ENCODE results near the gene CASP9. TPM values are rescaled to one million over a fixed set of nuclear protein-coding genes. Genes with fewer than 3 reads are reported as not detected.
"Not testable (repeated sequence)": the region's sequence is repeated elsewhere in the genome, so short reads cannot be mapped to it uniquely, and the experiment has no call there.

Gene CASP9
- total RNA-seq, 1 donor from 2014 or later = 8.7 TPM

DNA sequence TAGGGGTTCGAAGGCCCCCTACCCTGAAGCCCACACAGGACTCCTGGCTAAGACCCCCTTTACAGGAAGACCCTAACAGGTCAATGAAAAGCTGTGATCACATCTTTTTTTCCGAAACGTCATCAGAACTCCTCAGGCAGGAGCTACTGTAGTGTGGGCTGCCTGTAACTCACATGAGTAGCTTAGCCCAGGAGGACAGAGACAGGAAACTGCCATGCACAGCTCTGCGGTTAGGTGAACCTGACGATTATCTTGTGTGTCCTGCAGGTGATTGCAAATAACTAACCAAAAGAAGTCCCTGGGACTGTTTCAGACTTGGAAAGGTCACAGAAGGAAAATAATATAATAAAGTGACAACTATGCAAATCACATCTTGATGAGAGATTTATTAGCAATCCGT, 52.3 kb downstream of the CASP9 start:
- not testable (repeated sequence) for DNase-seq (ENCODE audit: low spot score); ATAC-seq

DNA sequence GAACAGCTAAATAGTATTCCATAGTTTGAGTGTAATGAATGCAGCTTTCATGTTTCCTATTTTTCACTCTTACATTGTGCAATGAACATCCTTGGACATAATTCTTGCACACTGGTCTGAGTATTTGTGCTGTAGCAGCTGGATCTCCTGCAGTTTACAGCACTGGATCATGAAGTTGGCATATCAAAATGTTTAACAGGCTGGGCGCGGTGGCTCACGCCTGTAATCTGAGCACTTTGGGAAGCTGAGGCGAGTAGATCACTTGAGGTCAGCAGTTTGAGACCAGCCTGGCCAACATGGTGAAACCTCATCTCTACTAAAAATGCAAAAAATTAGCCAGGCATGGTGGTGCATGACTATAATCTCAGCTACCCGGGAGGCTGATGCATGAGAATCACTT, 52.9 kb downstream of the CASP9 start:
- DNase-seq (ENCODE audit: low spot score); ATAC-seq: not testable (repeated sequence)

- ATAC-seq; DNase-seq (ENCODE audit: low spot score): not testable (repeated sequence)
These were observed 54.1 kb downstream of the CASP9 start for GRCh38 chr1:15469821-15470448.

DNA sequence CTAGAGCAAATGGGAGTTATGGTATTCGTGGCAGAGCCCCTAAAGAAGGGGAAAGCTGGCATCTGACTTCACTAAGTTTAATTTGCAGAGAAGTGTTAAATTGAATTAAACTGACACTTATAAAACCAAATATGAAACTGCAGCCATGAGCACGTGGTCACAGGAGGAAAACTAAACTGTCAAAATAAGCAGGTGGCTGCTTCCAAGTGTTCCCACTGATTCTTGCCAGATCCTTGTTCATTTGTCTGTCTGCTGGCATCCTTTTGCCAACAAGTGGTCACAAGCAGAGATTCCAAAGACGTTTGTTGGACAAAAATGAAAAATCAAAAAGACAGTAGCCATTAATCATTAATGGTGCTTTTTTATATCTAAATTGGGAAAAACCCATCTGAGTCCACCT, 54.7 kb downstream of the CASP9 start:
- no peak for DNase-seq (ENCODE audit: low spot score)
- no peak for ATAC-seq

GRCh38 chr1:15468145-15468544, 55.9 kb downstream of the CASP9 start:
- DNase-seq (ENCODE audit: low spot score) = no peak
- no peak for ATAC-seq

DNA sequence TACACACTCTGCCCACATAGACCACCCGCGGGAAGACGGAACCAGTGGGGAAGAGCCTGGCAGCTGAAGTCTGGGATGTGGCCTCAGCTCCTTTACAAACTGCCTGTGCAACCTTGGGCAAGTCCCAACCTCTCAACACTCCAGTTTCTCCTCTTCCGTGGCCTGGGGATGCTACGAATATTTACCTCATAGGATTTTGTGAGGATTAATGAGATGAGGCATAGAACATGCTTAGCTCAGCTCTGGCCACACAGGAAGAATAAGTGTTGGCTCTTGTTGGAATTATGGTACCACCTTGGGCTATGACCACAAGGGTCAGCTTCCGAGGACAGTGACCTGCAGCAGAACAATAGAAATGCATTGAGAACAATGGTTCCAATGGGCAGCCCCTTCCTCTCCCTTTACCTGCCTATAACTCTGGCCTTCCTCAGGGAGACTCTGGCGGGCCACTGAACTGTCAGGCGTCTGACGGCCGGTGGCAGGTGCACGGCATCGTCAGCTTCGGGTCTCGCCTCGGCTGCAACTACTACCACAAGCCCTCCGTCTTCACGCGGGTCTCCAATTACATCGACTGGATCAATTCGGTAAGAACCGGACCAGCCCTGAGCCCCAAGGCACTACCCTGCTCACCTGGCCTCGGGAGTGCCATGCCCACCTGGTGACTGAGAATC, 56.9 kb downstream of the CASP9 start:
- DNase-seq (ENCODE audit: low spot score) = not testable (repeated sequence)

GRCh38 chr1:15465674-15466073, 58.3 kb downstream of the CASP9 start:
- ATAC-seq = no peak
- no peak for DNase-seq (ENCODE audit: low spot score)

More for the DNA sequence above, 56.9 kb downstream of the CASP9 start:
- not testable (repeated sequence) for ATAC-seq

- DNase-seq (ENCODE audit: low spot score); ATAC-seq: not testable (repeated sequence)
These were observed 60.1 kb downstream of the CASP9 start for GRCh38 chr1:15463926-15464322.

- not testable (repeated sequence) for DNase-seq (ENCODE audit: low spot score); ATAC-seq
These were observed 60.8 kb downstream of the CASP9 start for GRCh38 chr1:15463064-15463800.

- DNase-seq (ENCODE audit: low spot score) (no peak), ATAC-seq (no peak)
These were observed 63.3 kb downstream of the CASP9 start for GRCh38 chr1:15460708-15461095.

DNA sequence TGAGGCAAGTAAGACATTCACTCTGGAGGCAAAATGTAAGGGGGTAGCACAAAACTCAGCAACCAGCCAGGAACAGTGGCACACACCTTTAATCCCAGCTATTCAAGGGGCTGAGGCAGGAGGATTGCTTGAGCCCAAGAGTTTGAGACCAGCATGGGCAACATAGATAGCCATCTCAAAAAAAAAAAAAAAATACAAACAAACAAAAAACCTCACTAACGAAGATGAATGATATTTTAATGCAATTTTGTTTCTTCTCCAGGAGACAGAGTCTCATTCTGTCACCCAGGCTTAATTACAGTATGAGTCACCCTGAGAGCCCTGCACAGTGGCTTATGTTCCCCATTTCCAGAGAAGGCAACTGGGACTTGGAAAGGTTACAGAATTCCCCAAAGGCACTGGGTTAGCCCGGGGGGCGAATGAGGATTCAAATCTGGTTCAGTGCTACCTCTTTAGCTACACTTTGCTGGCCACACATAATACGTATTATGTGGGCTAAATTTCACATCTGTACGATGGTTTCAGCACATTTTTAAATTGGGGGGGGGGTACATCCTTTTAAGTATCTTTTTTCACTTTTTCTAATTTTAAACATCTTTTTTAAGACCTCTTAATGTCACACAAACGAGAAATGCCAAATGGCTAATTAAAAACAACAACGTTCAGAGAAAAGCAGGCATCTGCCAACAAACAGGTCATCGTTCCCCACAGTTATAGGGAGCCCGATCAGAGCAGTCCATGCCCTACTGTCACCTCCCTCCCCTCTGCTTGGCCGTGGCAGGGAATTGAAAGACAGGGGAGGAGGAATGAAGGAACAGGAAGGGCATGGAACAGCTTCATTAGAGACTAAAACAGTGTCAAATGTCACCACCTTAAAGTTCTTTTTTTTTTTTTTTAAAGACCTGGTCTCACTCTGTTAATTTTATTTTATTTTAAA, 64.0 kb downstream of the CASP9 start:
- no peak for ATAC-seq
- no peak for DNase-seq (ENCODE audit: low spot score)

DNA sequence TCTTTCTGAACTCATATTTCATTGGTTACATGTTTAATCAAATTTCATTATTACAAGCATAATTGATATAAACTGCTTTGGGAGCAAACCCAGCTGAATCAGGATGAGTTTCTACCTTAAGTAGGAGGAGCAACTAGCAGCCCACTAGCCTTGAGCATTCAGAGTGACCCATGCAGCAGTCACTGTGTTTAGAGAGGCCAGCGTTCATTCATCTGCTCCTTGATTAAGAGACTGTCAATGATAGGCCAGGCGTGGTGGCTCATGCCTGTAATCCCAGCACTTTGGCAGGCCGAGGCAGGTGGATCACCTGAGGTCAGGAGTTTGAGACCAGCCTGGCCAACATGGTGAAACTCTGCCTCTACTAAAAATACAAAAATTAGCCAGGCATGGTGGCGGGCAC, 65.6 kb downstream of the CASP9 start:
- DNase-seq (ENCODE audit: low spot score); ATAC-seq: not testable (repeated sequence)

DNA sequence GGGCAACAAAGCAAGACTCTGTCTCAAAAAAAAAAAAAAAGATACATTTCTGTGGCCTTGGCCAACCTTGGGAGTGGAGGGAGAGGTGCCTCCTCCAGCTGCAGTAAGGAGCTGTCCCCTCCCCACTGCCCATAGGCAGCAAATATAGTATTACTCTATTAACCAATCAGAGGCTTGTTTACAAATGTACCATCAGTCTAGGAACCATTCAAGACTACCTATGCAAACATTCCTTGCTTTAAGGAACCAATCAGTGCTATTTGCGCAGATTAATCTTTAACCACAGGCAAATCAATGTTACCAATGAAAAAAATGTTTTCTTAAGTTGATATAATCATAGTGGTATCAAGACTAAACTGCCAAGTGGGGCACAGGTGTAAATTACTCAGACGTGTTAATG, 66.4 kb downstream of the CASP9 start:
- ATAC-seq = no peak
- DNase-seq (ENCODE audit: low spot score) = no peak

DNA sequence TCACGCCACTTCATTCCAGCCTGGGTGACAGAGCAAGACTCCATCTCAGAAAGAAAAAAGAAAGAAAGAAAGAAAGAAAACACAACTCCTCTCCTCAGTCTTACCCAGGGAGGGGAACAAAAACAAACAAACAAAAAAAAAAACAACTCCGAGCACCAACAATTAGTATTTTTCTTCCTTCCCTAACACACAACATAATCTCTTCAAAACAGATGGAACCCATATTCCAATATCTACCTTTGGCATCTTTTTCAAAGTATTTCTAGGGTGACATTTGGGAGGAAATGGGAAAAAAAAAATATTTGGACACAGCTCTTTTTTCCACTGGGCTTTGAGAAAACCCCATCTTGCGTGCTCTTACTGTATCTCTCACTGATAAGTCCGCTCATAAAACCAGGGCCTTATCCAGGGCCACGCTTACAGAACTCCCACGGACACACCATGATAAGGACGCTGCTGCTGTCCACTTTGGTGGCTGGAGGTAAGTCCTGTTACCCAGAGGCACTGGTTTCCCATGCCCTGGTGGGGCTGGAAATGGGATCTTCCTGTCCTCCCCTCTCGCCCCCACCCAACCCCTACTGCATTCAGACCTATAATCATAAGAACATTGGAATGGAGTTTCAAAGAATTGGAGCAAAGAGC, 67.6 kb downstream of the CASP9 start, which contains the start of gene CELA2A:
TSS of gene CELA2A (plus strand) at position 420 of the 642 bp plus-strand sequence. CDS start at position 442, 22 bp downstream.
- ATAC-seq = no peak
- DNase-seq (ENCODE audit: low spot score) = no peak

- ATAC-seq (no peak), DNase-seq (ENCODE audit: low spot score) (no peak)
These were observed 68.5 kb downstream of the CASP9 start for GRCh38 chr1:15455522-15455921.

DNA sequence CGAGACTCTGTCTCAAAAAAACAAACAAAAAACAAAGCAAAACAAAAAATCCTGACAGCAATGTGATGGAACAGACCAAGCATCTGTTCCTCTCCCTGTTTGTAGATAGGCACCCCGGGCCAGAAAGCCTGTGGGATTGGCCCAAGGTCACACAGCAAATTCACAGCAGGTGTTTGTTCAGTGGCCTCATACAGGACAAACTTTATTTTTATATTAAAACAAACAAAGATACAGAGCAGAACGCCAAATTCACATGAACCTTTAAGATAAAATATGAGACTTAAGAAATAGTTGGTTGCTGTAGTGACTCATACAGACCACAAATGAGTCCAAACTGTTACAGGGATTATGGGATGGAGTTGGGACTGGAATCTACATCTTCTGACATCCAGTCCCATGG, 69.8 kb downstream of the CASP9 start:
- DNase-seq (ENCODE audit: low spot score) = no peak
- no peak for ATAC-seq

GRCh38 chr1:15453734-15454133, 70.3 kb downstream of the CASP9 start:
- DNase-seq (ENCODE audit: low spot score) (no peak), ATAC-seq (no peak)

DNA sequence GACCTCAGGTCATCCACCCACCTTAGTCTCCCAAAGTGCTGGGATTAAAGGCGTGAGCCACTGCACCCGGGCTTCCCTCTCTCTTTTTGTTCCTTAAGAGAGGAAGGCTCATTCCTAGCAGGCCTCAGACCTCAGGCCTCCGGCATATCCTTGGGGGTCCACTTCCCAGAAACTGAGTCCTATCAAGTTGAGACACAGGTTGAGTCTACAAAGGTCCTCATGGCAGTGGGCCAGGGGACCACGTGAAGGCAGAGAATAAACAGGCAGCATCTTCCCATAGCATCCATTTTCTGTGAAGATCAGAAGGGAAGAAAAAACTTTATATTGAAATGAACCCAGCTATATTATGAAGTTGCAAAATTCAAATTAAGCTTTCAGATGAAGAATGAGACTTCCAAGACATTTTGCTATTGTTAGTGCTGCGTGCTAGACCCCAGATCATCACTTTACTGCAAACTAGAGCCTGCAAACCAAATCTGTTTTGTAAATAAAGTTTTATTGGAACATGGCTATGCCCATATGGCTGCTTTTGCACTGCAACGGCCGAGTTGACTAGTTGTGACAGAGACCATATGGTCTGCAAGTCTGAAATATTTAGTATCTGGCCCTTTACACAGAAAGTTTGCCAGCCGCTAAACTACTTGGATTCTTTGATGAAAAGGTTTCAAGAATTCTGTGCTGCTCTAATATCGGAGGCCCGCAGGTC, 71.0 kb downstream of the CASP9 start:
- DNase-seq (ENCODE audit: low spot score) (no peak), ATAC-seq (no peak)

- no peak for DNase-seq (ENCODE audit: low spot score)
- no peak for ATAC-seq
These were observed 71.8 kb downstream of the CASP9 start for GRCh38 chr1:15452216-15452615.

Data from left lobe of liver (tissue), 2 donors.